Right renal pelvis (tissue), 4 donors: ENCODE results near the gene ARHGEF25. TPM values are rescaled to one million over a fixed set of nuclear protein-coding genes. Genes with fewer than 3 reads are reported as not detected.
"Not testable (repeated sequence)": the region's sequence is repeated elsewhere in the genome, so short reads cannot be mapped to it uniquely, and the experiment has no call there.

Experiments used
- DNase-seq, 4 donors: peaks; one replicate each; pipeline ENCODE4 v3.0.0-alpha.2; 2013; ENCODE audit warnings: low read depth in 4 of 4, low spot score in 3 of 4, missing footprints in 1 of 4
- polyA plus RNA-seq, 4 donors: library from polyadenylated mRNA; unstranded; fragments of 120-200 nt; gene quantifications; one replicate each; pipeline ENCODE4 v1.2.1, GENCODE V29; 2013; ENCODE audit not compliant: insufficient read length in 4 of 4

Gene ARHGEF25
- polyA plus RNA-seq: 10 to 100 TPM; 30.0 to 37.1 (median 32.9) TPM

GRCh38 chr12:57611108-57611826, at the start of gene ARHGEF25:
Gene ARHGEF25, plus strand, starts transcription at chr12:57611435. Its CDS starts 460 bp downstream, at chr12:57611895.
- DNase-seq: peak in 1 of 4 donors; percentile 62

DNA sequence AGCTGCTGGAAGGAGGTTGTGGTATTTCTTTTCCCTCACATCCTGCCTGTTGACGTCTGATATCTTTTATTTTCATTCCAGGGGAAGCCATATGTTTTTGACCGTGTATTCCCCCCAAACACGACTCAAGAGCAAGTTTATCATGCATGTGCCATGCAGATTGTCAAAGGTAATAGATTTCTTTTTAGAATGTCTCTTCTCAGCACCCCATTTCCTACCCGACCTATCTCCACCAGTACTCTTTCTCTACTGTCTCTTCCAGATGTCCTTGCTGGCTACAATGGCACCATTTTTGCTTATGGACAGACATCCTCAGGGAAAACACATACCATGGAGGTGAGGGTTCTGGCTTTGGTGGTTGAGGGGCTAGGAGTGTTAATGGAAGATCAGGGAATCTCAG, 47.9 kb upstream of the ARHGEF25 start:
- DNase-seq: no peak

- no peak for DNase-seq
Measured at GRCh38 chr12:57564178-57564740, 47.0 kb upstream of the ARHGEF25 start.

GRCh38 chr12:57568838-57569237, 42.4 kb upstream of the ARHGEF25 start:
- DNase-seq: no peak

DNA sequence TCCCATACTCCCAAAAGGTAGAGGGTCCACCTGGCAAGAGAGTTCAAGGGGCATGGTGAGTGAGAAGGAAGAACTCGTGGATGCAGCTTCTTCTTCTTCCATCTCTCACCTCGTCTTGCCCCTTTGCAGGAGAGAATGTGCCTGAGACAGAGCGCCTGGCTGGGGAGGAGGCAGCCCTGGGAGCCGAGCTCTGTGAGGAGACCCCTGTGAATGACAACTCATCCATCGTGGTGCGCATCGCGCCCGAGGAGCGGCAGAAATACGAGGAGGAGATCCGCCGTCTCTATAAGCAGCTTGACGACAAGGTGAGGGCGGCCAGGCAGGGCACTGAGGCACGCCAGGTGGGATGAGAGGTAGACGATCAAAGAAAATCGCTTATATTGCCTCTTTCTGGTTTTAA, 41.4 kb upstream of the ARHGEF25 start:
- no peak for DNase-seq

DNA sequence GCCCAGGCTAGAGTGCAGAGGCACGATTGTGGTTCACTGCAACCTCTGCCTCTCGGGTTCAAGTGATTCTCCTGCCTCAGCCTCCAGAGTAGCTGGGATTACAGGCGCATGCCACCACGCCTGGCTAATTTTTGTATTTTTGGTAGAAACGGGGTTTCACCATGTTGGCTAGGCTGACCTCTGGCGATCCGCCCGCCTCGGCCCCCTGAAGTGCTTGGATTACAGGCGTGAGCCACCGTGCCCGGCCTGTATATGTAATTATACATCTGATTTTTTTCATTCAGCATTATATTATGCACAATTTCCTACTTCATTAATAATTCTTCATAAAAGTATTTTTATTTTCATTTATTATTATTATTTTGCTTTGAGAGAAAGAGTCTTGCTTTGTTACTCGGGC, 40.8 kb upstream of the ARHGEF25 start:
- DNase-seq: not testable (repeated sequence)

GRCh38 chr12:57571926-57572762, 39.1 kb upstream of the ARHGEF25 start:
- DNase-seq: no peak

DNA sequence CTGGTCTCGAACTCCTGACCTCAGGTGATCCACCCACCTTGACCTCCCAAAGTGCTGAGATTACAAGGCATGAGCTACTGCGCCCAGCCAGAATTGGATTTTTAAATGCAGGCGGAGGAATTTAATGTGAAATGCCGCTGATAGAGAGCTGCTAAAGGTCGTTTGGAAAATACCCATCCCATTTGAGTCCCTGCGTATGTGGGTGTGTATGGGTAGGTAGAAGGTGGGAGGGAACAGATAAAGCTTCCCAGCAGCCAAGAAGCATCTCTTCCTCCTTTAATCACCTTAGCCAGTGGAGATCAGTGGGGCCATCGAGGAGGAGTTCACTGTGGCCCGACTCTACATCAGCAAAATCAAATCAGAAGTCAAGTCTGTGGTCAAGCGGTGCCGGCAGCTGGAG, 36.4 kb upstream of the ARHGEF25 start:
- DNase-seq: no peak

DNA sequence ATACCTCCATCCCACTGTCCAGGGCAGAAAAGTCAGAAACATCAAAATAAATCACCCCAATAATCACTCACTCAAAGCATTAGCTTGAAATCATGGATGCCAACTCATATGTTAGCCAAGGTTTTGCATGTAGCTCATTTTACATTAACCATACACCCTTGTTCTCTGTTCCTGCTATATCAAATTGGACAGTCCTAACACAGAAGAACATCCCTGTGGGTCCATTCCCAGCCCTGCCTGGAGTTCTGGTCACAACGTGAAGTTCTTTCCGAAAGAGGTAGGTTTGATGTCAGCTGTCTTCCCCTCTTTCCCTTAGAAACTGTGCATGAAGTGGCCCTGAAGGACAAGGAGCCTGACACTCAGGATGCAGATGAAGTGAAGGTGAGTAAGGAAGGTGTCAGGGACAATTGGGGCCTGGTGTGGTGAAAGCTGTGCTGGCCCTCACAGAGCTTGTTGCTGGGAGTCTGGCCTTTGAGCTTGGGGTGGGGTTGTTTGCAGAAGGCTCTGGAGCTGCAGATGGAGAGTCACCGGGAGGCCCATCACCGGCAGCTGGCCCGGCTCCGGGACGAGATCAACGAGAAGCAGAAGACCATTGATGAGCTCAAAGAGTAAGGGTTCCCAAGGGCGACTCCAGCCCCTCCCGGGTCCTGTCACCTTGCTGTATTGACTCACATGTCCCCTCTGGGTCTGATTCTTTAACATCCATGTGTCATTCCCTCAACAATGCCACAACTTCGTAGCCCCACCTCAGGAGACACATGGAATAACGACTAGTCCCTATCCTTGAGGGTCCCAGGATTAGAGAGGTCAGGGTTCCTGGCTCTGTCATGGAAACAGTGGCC, 35.2 kb upstream of the ARHGEF25 start:
- DNase-seq: no peak

DNA sequence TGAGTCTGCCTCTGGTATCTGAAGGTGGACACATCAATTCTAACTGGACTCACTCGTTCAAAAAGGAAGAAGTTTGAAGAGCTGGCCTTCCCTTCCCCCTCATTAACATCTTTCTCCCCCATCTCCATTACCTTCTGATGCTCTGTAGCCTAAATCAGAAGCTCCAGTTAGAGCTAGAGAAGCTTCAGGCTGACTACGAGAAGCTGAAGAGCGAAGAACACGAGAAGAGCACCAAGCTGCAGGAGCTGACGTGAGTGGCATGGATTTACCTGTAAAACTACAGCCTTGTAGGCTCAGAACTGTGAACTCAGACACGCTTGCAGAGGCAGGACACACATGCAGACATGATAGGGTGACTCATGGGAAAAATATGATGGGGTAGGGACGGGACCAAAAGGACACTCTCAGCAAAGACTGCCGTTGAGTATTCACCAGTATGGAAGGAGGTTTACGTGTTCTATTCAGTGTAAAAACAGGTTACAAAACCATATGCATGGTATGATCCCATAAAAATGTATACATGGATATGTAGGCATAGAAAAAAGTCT, 34.5 kb upstream of the ARHGEF25 start:
- DNase-seq: no peak

DNA sequence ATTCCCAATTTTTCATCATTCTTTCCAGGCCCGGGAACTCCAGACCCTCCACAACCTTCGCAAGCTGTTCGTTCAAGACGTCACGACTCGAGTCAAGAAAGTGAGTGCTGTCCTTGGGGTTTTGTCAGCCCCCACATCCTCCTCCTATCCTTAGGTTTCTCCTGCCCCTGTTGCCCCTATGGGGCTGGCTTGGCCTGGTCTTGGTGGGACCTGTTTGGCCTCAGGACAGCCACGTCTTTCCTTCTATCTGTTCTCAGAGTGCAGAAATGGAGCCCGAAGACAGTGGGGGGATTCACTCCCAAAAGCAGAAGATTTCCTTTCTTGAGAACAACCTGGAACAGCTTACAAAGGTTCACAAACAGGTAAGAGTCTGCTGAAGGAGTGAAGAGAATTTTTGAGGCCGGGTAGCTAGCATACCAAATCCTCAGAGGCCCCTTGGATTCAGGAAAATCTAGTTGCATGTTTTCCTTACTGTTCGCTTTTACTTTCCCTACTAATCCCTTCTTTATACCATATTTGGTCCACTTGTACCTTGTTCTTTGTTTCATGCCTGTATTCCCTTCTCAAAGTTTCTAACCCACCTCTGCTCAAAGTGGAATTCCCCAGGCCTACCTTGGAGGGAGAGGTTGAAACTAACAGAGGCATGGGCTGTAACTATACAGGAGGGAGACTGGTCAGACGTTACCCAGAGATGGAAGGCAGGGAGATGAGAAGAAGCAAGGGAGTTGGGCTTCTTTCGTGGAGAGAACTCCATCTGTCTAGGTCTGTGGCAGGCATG, 33.1 kb upstream of the ARHGEF25 start:
- no peak for DNase-seq

- no peak for DNase-seq
Measured at GRCh38 chr12:57579011-57579410, 32.2 kb upstream of the ARHGEF25 start.

GRCh38 chr12:57579677-57580465, 31.4 kb upstream of the ARHGEF25 start:
- DNase-seq: no peak

DNA sequence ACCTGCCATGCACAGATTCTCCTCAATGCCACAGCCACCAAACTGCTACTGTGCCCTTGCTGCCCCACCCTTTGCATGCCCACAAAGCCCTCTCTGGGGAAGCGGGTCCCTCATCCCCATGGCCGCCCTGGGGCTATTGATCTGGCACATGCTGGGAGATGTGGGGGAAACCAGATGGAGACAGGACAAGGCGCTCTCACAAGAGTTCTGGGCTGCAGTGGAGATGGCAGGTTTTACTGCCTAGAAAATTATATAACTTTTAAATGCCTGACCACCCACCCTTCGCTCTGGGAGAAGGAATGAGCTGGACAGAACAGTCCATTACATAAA, 30.8 kb upstream of the ARHGEF25 start:
- DNase-seq: no peak

DNA sequence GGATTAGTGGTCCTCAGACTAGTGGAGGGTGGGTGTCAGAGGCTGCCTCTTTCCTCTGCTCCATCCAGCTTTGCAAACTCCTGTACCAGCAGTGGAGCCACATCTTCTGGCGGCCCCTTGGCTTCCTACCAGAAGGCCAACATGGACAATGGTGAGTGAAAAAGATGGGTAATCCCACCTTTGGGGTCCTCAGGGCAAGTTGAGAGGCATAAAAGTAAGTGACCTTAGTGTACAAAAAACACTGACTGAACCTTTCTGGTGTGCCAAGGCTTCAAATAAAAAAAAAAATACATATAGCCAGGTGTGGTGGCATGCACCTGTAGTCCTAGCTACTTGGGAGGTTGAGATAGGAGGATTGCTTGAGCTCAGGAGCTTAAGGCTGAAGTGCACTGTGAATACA, 29.4 kb upstream of the ARHGEF25 start:
- DNase-seq: no peak

DNA sequence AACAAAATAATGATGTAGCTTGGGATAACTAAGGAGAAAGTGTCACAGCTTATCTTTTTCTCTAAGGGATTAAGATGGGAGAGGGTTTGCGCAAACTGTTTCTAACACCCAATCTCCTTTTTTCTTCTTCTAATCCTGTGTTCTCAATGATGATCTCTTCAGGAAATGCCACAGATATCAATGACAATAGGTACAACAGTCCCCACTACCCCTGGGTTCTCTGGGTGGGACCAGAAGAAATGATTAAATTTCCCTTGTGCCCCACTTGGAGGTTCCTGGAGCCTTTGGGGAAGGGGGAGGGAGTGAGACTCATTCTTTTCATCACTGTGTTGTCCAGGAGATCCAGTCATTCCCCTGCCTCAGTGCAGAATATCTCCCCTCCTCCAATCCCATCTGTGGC, 28.8 kb upstream of the ARHGEF25 start:
- no peak for DNase-seq

- peak in 3 of 4 donors; percentile 61 to 63 (median 61) for DNase-seq
Measured at GRCh38 chr12:57583008-57583831, 28.0 kb upstream of the ARHGEF25 start.

GRCh38 chr12:57584050-57584449, 27.2 kb upstream of the ARHGEF25 start:
- DNase-seq: no peak
